ENCODE data around the gene SNAP91. TPM values are rescaled to one million over a fixed set of nuclear protein-coding genes. Genes with fewer than 3 reads are reported as not detected.

Gene SNAP91
- total RNA-seq, 1 donor from 2014 or later = 3.4 TPM

- no peak overlapping the region for H3K4me3 Mint-ChIP-seq
- H3K4me1 Mint-ChIP-seq (ENCODE audit: unreplicated experiment) = no peaks in the 10 kb centered on the region
- DNase-seq (ENCODE audit: extremely low spot score, unreplicated experiment) = no peak
- H3K36me3 Mint-ChIP-seq = no peaks in the 10 kb centered on the region
- no peaks in the 10 kb centered on the region for H3K27me3 Mint-ChIP-seq
- no peaks in the 10 kb centered on the region for H3K9me3 Mint-ChIP-seq
- H3K27ac Mint-ChIP-seq = no peak overlapping the region
- TF ChIP-seq CTCF (conservative IDR thresholded peaks at IDR 0.05) = no peak
These were observed 105.3 kb downstream of the SNAP91 start for GRCh38 chr6:83603551-83603950.

- H3K27ac Mint-ChIP-seq = no peak overlapping the region
- H3K9me3 Mint-ChIP-seq = no peaks in the 10 kb centered on the region
- H3K27me3 Mint-ChIP-seq = no peaks in the 10 kb centered on the region
- H3K36me3 Mint-ChIP-seq = no peaks in the 10 kb centered on the region
- no peak overlapping the region for H3K4me3 Mint-ChIP-seq
- no peaks in the 10 kb centered on the region for H3K4me1 Mint-ChIP-seq (ENCODE audit: unreplicated experiment)
- DNase-seq (ENCODE audit: extremely low spot score, unreplicated experiment) = no peak
- no peak for TF ChIP-seq CTCF (conservative IDR thresholded peaks at IDR 0.05)
These were observed 107.8 kb downstream of the SNAP91 start for GRCh38 chr6:83601119-83601518.

- Mint-ChIP-seq H3K4me3 (no peak overlapping the region), H3K27ac (no peak overlapping the region), H3K9me3 (no peaks in the 10 kb centered on the region), H3K4me1 (ENCODE audit: unreplicated experiment) (no peaks in the 10 kb centered on the region), H3K36me3 (no peaks in the 10 kb centered on the region), H3K27me3 (no peaks in the 10 kb centered on the region)
- no peak for DNase-seq (ENCODE audit: extremely low spot score, unreplicated experiment)
- TF ChIP-seq CTCF (conservative IDR thresholded peaks at IDR 0.05) = no peak
These were observed 108.4 kb downstream of the SNAP91 start for GRCh38 chr6:83600459-83600858.

- no peak for TF ChIP-seq CTCF (conservative IDR thresholded peaks at IDR 0.05)
- no peak overlapping the region for H3K4me3 Mint-ChIP-seq
- H3K4me1 Mint-ChIP-seq (ENCODE audit: unreplicated experiment) = no peaks in the 10 kb centered on the region
- DNase-seq (ENCODE audit: extremely low spot score, unreplicated experiment) = no peak
- no peak overlapping the region for H3K27ac Mint-ChIP-seq
- H3K36me3 Mint-ChIP-seq = no peaks in the 10 kb centered on the region
- no peaks in the 10 kb centered on the region for H3K9me3 Mint-ChIP-seq
- no peaks in the 10 kb centered on the region for H3K27me3 Mint-ChIP-seq
These were observed 111.4 kb downstream of the SNAP91 start for GRCh38 chr6:83597511-83597910.

- Mint-ChIP-seq H3K27ac (no peak overlapping the region), H3K9me3 (no peaks in the 10 kb centered on the region)
These were observed 111.8 kb downstream of the SNAP91 start for GRCh38 chr6:83597051-83597450.

More at GRCh38 chr6:83597051-83597450, 111.8 kb downstream of the SNAP91 start:
- Mint-ChIP-seq H3K36me3 (no peaks in the 10 kb centered on the region), H3K4me1 (ENCODE audit: unreplicated experiment) (no peaks in the 10 kb centered on the region), H3K4me3 (no peak overlapping the region), H3K27me3 (no peaks in the 10 kb centered on the region)
- no peak for TF ChIP-seq CTCF (conservative IDR thresholded peaks at IDR 0.05)
- no peak for DNase-seq (ENCODE audit: extremely low spot score, unreplicated experiment)

Data from type B pancreatic cell (in vitro differentiated cells).